IMR-90 (cell line): ENCODE data around the gene B3GLCT.

ENCODE experiments used
- CEBPB ChIP-seq: IDR thresholded peaks from 2 replicates; pipeline ENCODE4 v1.6.1; 2012; ENCODE audit warnings: low read depth, low read length, improper control_type of control experiment
- CTCF ChIP-seq: conservative IDR thresholded peaks from 2 replicates; pipeline ENCODE4 v1.5.1; 2012; ENCODE audit warnings: mild to moderate bottlenecking, low read depth, low read length, improper control_type of control experiment
- FOS ChIP-seq: fragments of 150-350 bp; IDR thresholded peaks from 2 replicates; pipeline ENCODE4 v1.6.1; 2016; ENCODE audit warnings: low read depth, low read length
- MXI1 ChIP-seq: IDR thresholded peaks from 2 replicates; pipeline ENCODE4 v1.6.1; 2012; ENCODE audit warnings: low read depth, mild to moderate bottlenecking, low read length, moderate library complexity, borderline replicate concordance
- RAD21 ChIP-seq: IDR thresholded peaks from 2 replicates; pipeline ENCODE4 v1.6.1; 2012; ENCODE audit warnings: low read length, improper control_type of control experiment
- TF ChIP-seq, protein P1 (sequence below): fragments of 150-350 bp; IDR thresholded peaks from 2 replicates; pipeline ENCODE4 v1.6.1; 2017; ENCODE audit warnings: mild to moderate bottlenecking, antibody characterized with exemption, low read length, low read depth

GRCh38 chr13:31208559-31209122 is 8.9 kb downstream of the B3GLCT start:
- TF ChIP-seq CTCF (no peak), MXI1 (no peak), CEBPB (no peak), RAD21 (no peak), FOS (no peak)
- TF ChIP-seq, protein P1, sequence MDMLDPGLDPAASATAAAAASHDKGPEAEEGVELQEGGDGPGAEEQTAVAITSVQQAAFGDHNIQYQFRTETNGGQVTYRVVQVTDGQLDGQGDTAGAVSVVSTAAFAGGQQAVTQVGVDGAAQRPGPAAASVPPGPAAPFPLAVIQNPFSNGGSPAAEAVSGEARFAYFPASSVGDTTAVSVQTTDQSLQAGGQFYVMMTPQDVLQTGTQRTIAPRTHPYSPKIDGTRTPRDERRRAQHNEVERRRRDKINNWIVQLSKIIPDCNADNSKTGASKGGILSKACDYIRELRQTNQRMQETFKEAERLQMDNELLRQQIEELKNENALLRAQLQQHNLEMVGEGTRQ: no peak
